UCSD-AML1 (cell line): ENCODE results near the gene MSH2.
"Not testable (repeated sequence)": the region's sequence is repeated elsewhere in the genome, so short reads cannot be mapped to it uniquely, and the experiment has no call there.

ENCODE experiments used
- DNase-seq: peaks from one replicate; lab custom pipeline; 2025; ENCODE audit not compliant: unreplicated experiment; lab: John Stamatoyannopoulos, UW

Gene MSH2

DNA sequence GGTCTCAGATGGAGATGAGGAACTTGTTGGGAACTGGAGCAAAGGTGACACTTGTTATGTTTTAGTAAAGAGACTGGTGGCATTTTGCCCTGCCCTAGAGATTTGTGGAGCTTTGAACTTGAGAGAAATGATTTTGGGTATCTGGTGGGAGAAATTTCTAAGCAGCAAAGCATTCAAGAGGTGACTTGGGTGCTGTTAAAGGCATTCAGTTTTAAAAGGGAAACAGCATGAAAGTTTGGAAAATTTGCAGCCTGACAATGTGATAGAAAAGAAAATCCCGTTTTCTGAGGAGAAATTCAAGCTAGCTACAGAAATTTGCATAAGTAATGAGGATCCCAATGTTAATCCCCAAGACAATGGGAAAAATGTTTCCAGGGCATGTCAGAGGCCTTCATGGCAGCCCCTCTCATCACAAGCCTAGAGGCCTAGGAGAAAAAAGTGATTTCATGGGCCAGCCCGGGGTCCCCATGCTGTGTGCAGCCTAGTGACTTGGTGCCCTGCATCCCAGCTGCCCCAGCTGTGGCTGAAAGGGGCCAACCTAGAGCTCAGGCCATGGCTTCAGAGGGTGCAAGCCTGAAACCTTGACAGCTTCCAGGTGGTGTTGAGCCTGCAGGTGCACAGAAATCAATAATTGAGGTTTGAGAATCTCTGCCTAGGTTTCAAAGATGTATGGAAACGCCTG is 3.8 kb downstream of the MSH2 start:
- DNase-seq = not testable (repeated sequence)

- DNase-seq = not testable (repeated sequence)
Measured at GRCh38 chr2:47407976-47408375, 5.0 kb downstream of the MSH2 start.

GRCh38 chr2:47414682-47415458 is 11.9 kb downstream of the MSH2 start:
- no peak for DNase-seq

DNA sequence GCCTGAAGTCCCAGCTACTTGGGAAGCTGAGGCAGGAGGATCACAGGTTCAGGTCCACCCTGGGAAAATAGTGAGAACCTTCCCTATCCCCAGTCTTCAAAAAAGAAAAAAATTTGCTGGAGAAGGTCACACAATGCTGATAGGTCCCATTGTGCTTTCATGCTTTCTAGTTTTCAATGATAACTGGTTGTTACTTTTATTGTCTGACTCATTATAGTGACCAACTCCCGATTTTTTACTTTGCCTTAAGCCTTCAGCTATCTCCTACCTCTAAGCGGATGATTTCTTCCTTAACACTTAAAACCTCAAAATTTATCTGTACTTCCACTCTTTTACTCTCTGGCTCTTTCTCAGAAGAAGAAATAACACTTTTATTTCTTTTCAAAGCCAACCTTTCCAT is 17.3 kb downstream of the MSH2 start:
- DNase-seq = no peak

GRCh38 chr2:47420683-47421082 is 17.7 kb downstream of the MSH2 start:
- DNase-seq = not testable (repeated sequence)

DNA sequence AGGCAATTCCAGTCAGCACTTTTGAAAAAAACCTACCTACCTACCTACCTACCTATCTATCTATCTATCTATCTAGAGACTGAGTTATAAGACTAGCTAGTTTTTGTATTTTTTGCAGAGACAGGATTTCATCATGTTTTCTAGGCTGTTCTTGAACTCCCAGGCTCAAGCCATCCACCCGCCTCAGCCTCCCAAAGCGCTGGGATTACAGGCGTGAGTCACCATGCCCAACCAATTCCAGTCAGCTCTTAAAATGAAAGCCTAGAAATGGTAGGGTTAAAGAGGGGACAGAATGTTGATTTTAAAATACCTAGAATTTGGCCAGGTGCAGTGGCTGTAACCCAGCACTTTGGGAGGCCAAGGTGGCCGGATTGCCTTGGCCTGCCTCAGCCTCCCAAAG is 19.1 kb downstream of the MSH2 start:
- DNase-seq = no peak

DNA sequence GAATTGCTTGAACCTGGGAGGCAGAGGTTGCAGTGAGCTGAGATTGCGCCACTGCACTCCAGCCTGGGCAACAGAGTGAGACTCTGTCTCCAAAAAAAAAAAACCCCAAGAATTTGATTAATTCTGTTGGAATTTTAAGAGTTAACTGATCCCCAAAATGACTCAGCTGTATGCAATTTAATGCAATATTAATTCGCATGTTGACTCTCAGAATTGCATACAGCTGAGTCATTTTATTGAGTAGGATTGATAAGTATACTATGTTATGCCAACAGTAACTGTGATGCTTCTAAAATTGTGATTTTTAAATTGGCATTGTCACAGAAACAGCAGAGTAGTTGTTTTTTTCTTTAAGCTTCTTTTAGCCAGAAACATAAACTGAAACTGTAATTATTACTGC is 19.6 kb downstream of the MSH2 start:
- no peak for DNase-seq

DNA sequence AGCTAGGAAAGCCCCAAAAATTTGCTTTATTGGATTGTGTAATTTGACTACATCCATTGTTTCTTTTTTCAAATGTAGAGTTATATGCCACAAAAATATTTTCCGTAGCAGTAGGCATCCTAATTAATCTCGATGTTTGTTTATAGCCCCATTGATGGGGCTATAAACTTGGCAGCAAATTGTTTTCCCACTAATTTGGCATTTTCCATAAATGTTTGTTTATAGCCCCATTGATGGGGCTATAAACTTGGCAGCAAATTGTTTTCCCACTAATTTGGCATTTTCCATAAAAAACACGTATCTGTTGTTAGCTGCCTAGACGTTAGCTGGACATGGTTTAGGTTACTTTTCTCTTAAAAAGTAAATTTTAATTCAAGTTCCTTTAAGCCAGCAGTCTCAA is 23.8 kb downstream of the MSH2 start:
- DNase-seq = no peak

- no peak for DNase-seq
Measured at GRCh38 chr2:47429795-47430194, 26.8 kb downstream of the MSH2 start.

GRCh38 chr2:47433006-47433405 is 30.1 kb downstream of the MSH2 start:
- not testable (repeated sequence) for DNase-seq

DNA sequence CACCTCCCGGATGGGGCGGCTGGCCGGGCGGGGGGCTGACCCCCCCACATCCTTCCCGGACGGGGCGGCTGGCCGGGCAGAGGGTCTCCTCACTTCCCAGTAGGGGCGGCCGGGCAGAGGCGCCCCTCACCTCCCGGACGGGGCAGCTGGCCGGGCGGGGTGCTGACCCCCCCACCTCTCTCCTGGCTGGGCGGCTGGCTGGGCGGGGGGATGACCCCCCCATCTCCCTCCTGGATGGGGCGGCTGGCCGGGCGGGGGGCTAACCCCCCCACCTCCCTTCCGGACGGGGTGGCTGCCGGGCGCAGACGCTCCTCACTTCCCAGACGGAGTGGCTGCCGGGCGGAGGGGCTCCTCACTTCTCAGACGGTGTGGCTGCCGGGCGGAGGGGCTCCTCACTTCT is 30.5 kb downstream of the MSH2 start:
- not testable (repeated sequence) for DNase-seq

DNA sequence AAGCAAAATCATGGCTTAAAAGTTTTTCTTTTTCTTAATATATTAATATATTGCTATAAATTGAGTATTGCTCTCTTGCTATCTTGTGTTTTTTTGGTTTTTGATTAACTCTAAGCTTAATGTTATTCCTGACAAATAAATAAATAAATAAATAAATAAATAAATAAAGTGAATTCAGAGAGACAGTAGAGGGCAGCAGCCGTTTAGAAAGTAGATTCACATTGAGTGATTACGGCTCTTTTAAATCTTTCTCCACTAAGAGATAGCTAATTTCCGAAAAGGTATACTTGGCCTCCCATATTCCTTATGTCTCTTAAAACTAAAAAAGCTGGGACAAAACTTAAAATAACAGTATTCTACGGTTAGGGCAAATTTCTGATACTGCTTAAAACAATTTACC is 34.3 kb downstream of the MSH2 start:
- DNase-seq = no peak

- no peak for DNase-seq
Measured at GRCh38 chr2:47438106-47438505, 35.1 kb downstream of the MSH2 start.

DNA sequence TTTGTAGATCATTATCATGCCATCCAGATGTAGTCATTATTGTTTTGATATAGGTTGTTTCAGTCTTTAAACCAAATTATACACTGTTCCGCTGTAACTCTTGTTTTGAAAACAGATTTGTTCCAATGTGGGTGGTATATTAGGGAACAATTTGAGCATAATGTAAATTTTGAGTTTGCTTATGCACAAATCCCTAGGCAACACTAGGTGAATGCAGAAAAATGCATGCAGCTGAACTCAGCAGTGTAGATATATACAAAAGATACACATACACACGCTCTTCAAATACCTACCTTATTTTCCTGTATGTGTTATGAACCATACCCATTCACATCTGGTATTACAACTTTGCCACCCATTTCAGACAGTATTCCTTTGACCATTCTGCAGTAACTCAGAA is 35.8 kb downstream of the MSH2 start:
- DNase-seq = no peak

DNA sequence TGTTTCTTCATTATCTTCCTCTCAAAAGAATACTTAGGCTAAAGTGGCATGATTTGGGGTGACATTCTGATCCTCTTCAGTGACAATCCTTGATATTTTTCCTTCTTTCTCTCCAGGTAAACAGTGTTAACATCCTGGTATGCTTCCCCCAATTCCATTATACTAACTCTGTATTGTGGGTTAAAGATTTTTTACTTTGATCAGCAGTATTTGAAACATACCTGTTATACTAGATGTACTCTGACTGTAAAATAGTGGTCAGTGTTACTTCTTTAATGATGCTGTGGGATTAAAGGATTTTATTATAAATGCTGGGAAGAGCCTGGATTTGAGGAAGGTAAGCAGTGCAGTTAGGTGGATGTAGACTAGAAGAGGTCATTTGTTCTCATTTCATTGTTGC is 48.8 kb downstream of the MSH2 start:
- DNase-seq = no peak

GRCh38 chr2:47452761-47453160 is 49.8 kb downstream of the MSH2 start:
- no peak for DNase-seq

- not testable (repeated sequence) for DNase-seq
Measured at GRCh38 chr2:47454818-47455217, 51.9 kb downstream of the MSH2 start.

DNA sequence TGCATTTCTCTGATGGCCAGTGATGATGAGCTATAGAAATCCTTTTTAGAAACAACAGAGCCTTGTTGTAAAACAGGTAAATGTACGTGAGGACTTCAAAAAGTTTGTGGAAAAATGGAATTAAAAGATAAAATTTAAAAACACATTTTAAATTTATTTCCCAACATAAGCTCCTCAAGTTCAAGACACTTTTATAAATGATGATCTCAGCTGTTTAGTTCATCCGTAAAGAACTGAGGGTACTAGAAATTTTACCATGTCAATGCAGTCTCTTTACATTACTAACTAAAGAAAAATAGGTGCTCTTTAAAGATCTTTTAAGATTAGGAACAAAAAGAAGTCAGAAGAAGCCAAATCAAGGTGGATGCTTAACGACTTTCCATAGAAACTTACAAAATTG is 52.5 kb downstream of the MSH2 start:
- no peak for DNase-seq

GRCh38 chr2:47456851-47457250 is 53.9 kb downstream of the MSH2 start:
- DNase-seq = no peak

- DNase-seq = peak; percentile 14
Measured at GRCh38 chr2:47457268-47457667, 54.3 kb downstream of the MSH2 start.

DNA sequence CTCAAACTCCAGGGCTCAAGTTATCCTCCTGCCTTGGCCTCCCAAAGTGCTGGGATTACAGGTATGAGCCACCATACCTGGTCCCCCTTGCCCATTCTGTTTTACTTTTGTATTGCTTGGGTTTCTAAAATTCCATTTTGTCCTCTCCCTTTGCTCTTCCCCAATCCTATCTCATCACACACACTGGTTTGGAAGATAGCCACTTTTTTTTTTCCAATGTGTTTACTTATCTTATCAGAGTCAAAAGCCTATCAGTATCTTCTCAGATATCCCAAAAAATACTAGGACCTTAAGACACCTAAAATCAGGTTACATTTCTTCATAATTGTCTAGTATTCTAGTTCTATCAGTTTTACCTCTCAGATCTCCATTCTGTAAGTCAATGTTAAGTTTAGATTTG is 56.1 kb downstream of the MSH2 start:
- DNase-seq = no peak

GRCh38 chr2:47460766-47461165 is 57.8 kb downstream of the MSH2 start:
- no peak for DNase-seq
